Stimulated activated CD8-positive, alpha-beta memory T cell treated with anti-CD3 and anti-CD28 coated beads, Interleukin-7, amount 100 ng/mL, for 48 hours (primary cell): ENCODE data around the gene SCN1B.
A peak's percentile ranks its signal among the peaks of the same experiment; 100 is the strongest.
"Not testable (repeated sequence)": the region's sequence is repeated elsewhere in the genome, so short reads cannot be mapped to it uniquely, and the experiment has no call there.

Experiments
- DNase-seq, 2 donors: peaks; one replicate each; pipeline ENCODE4 v3.0.0-alpha.2; 2020; ENCODE audit warnings: low read depth in 1 of 2; ENCODE audit errors: extremely low read depth in 1 of 2

SCN1B gene

DNA sequence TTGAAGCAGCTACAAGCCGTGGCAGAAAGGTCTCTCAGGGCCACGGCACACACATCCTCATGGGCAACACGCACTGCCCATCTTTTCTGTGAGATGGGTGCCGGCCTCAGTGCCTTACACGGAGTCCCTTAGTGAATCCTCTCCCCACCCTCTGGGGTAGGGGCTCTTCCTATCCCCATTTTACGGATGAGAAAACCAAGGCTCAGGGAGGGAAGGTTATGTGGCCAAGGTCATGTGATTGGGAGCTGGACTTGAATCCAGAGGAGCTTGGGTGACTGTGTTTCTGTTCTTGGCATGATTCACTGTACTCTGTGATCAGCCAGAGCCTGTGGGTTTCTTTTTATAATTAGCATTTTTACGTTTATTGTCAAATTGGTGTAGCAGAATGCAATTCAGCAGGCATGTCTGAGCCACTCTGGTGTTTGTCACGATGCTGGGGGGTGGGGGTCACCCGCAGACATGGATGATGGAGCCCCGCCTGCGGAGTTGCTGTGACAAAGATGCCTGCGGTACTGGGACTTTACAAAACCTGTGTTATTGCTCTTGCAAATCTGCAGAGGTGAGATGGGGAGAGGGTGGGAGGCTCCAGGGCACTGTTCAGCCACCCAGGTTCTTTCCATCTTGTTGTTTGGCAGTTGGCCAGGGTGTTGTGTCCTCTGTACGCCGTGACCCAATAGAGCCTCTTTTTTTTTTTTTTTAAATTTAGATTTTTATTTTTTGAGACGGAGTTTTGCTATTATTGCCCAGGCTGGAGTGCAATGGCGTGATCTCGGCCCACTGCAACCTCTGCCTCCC is 4.5 kb downstream of the SCN1B start:
- no peak for DNase-seq

DNA sequence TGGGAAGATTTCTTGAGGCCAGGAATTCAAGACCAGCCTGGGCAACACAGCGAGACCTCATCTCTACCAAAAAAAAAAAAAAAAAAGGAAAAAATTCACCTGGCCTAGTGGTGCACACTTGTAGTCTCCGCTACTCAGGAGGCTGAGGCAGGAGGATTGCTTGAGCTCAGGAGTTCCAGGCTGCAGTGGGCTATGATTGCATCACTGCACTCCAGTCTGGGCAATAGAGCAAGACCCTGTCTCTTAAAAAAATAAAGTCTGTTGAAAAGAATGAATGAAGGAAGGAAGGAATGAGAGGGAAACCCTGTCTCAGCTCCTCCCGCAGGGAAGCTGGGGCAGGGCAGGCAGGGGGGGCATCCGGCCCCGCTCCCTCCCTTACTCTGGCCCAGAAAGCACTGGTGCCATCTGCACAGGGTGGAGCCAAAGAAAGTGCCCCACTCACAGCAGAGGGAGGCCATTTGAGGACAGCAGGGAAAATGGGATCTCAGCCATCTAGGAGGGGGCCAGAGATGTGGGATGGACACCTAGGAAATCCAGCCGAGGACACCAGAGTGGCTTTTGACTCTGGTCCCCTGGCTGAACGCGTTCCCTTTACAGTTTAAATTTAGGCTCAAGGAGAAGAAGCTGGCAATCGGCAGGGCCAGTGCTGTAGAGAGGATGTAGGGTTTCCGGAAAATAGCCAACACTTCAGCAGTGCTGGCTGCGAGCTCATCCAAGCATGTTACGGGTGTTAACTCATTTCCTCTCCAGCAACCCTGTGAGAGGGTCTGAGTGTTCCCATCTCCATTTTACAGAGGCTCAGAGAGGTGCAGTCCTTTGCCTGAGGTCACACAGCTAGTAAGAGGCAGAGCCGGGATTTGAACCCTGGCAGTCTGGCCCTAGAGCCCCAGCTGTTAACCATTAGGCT is 7.7 kb downstream of the SCN1B start:
- DNase-seq, result no peak

DNA sequence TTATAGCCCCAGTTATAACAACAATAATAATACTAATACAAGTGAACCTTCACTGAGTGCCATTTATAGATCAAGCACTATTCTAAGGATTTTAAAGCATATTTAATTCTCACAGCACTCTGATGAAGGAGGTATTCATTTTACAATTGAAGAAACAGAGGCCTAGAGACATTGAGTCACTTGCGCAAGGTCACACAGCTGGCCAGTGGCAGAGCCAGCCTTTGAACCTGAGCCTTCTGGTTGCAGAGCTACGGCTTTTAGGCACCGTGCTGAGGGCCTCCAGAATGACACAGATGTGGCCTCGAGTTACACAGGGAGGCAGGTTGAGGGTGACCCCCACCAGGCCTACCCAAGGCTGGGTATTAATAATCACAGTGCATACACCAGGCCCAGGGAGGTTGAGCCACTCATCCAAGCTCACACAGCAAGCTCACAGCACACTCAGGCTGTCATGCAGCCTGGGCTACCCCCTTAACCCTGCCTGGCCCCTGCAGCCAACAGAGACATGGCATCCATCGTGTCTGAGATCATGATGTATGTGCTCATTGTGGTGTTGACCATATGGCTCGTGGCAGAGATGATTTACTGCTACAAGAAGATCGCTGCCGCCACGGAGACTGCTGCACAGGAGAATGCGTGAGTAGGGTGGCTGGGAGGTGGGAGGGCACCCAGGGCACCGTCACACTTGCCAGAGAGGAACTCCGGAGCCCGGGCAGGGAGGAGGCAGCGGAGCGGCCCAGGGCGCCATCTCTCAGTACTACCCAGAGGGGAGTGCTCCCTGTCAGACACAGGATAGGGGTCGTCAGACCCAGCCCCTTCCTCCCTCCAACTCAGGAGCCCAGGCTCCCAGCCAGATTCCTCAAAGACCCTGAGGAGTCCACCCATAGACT is 8.6 kb downstream of the SCN1B start:
- DNase-seq, result no peak

DNA sequence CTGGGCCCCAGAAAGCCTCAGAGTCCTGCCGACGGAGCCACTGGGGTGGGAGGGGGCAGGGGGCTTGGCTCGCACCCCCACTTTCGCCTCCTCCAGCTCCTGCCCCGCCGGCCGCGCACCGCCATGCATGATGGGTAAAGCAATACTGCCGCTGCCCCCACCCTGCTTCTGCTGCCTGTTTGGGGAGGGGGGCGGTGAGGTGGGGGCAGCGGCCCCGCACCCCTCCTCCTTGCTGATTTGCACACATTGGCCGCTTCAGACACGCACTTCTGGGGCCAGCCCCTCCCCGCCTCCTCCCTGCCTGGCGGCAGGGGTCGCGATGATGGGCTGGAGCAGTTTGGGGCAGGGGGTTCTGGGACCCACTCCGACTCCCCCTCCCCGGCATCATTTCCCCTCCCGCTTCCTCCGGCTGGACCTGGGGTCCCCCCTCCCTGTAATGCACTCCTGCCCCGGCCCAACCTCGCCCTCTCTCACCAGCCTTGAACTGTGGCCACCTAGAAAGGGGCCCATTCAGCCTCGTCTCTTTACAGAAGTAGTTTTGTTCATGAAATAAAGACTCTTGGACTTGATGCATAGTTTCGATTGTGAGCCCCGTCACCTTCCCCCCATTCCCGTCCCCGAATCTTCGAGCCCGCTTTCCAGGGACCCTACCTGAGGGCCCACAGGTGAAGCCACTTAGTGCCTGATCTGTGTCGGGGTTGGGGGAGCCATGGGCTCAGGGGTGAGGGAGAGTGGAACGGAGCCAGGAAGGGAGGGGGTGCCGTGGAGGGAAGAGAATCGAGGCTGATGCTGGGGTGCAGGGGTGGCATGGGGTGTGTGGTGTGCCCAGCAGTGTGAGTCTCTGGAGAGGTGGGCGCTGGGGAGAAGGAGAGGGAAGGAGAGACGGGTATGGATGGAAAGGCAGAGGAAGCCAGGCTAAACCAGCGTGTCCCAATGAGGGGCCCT is 9.9 kb downstream of the SCN1B start:
- DNase-seq, result no peak

DNA sequence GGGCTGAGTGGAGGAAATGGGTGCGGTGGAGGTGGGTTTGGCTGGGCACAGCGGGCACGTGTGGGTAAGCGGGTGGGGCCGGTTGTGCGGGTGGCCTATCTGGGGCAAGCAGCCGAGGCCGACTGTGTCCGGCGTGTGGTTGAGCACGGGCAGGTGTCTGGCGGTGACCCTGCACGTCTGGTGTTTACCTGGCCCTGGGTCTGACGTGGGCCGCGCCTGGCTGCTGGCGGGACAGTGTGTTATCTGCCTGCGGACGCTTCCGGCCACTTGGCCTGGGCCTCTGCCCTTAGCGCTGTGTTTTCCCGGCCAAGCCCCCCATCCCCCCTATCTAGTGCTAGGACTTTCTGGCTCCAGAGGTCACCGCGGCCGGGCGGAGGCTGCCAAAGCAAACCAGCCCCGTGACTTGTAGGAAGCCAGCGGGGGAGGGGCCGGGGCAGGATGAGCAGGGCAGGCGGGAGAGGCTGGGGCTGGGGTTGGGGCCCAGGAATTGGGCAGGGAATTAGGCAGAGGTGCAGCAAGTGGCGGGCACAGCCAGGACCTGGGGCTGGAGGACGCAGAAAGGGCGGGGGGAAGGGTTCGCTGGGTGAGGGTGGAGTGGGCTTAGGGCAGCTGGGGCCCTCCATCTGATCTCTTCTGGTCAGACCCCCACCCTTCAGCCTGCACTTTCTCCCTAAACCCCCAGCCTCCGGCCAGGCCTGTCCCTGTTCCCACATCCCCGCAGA is 10.7 kb downstream of the SCN1B start:
- no peak for DNase-seq

DNA sequence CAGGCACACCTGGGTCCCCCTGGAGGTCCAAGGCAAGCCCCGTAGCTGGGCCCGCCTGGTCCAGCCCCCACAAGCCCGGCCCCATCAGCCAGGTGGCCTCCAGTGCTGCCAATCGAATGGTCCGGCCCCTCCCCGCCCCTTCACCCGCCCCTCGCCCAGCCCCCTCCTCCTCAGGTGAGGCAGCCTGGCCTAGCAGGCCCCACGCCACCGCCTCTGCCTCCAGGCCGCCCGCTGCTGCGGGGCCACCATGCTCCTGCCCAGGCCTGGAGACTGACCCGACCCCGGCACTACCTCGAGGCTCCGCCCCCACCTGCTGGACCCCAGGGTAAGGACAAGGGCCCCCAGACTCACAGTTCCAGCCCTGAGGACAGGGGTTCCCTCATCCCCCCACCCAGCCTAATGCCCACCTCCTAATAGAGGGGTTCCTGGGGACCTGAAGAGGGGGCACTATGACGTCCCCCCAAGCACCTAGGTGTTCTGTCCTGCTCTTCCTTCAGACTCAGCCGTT is 11.3 kb downstream of the SCN1B start, which contains the start of gene HPN:
TSS of gene HPN (plus strand) at position 174 of the 508 bp plus-strand sequence. CDS start 786 bp downstream, outside the sequence.
- no peak for DNase-seq

DNA sequence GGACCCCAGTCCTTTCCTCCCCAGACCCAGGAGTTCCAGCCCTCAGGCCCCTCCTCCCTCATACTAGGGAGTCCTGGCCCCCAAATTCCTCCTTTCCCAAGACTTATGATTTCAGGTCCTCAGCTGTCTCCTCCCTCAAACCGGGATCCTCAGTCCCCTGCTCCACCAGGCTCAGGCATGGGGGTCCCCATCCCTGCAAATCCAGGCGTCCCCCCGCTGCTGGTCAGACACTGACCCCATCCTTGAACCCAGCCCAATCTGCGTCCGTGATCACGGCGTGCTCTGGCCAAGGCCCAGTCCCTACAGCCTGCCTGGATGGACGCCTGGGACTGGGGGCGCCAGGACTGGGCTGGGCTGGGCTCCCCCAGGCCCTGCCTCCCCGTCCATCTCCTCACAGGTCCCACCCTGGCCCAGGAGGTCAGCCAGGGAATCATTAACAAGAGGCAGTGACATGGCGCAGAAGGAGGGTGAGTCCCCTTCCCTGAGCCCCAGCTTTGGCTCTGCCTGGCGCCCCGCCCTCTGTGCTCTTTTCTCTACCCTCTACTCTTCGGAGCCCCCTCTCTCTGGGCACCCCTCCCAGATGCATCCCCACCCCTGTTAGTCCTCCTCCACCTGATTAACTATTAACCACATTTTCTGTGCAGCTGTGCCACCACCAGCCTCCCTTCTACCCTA is 11.9 kb downstream of the SCN1B start:
- no peak for DNase-seq

DNA sequence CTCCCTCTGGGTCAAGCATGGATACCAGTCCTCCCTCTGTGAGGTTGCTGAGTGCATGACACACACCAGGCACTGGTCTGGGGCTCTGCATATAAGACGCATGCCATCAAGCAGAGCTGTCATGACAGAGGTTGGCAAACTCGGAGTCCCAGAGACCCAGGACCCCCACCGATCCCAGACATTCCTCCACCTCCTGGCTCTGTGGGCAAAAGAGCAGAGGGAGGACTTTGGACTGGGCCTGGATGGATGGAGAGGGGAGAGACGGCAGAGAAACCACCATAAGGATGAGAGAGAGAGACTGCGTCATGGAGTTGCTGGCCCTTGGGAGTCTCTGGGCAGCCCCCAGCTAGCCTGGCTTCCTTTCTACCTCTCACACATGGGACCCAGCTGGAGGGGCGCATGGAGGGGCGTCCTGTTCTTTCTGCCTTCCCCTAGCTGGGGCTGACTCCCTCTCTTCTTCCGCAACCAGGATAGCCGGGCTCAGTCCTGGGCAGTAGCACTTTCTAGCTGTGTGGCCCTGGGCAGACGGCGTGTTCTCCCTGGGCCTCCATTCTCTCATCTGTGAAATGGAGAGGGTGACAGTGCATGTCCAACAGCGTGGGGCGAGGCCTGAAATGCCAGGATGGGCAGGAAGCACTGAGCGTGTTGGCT is 12.8 kb downstream of the SCN1B start:
- DNase-seq, result no peak

DNA sequence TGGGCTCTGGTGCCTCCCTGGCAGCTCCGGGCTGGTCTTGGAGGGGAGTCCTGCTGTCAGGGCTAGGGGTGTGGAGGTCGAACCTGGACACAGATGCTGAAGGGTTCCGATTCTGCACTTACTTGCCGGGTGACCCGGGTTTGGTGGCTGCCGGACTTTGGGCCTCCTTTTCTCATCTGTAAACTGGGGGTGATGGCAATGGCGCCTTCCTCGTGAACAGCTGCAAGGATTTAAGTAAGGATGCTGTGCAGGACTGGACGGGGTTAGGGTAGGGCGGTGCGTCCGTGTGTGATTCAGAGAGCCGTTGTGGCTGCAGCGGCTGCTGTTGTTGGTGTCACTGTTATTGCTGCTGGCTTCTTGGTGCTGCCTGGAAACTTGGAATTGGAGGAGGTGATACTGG is 13.6 kb downstream of the SCN1B start:
- DNase-seq, result no peak

DNA sequence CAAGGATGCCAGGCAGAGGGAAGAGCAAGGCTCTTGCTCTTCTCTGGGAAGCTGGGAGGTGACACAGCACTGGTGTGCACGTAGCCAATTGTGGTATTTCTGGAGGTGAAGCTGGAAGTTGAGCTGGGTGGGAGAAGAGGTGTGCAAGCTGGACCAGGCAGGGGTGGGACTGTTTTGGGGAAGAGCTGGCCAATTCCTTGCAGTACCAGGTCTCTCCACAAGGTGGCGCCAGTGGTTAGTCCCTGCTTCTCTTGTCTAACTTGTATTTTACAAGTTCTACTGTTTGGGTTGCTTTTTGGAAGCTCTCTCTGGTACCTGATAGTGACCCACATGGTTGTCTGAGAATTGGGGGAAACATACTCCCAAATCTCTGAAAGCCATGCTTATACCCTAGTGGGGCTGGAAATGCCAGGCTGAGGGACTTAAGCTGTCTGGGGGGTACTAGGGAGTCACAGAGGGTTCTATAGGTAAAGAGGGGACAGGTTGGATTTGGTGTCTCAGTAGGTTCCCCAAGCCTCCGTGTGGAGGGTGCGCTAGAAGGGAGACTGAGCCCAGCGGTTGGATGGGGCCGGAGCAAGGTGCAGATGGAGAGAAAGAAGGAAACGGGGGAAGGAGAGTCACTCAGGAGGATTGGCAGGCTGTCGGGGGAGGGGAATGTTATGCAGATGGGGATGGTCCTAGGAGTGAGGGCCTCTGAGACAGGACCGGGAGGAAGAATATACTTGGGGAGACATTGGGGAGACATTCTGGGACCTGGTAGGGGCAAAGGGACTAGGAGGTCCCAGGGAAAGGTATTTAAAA is 14.2 kb downstream of the SCN1B start:
- DNase-seq, result peak in 1 of 2 donors; percentile 34

DNA sequence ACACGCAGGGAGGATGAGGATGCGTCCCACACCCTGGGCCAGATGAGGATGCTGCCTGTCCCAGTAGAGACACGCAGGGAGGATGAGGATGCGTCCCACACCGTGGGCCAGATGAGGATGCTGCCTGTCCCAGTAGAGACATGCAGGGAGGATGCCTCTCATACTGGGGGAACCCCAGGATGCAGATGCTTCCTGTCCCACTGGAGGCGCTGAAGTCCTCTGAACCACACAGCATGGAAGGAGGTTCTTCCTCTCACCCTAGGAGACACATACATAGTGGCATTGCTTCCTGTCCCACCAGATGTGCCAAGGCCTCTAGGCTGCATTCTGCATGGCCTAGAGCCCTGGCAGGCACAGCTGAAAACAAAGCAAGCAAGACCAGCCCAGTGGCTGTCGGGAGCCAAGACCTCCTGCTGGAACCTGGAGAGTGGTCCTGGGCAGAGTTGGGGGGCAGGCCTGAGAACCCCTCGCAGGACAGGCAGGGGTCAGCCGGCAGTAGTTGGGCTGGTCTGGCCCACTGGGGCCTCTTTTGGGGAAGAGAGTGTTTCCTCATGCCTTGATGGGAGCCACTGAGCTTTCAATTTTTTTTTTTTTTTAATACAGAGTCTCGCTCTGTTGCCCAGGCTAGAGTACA is 15.5 kb downstream of the SCN1B start:
- DNase-seq, result no peak

DNA sequence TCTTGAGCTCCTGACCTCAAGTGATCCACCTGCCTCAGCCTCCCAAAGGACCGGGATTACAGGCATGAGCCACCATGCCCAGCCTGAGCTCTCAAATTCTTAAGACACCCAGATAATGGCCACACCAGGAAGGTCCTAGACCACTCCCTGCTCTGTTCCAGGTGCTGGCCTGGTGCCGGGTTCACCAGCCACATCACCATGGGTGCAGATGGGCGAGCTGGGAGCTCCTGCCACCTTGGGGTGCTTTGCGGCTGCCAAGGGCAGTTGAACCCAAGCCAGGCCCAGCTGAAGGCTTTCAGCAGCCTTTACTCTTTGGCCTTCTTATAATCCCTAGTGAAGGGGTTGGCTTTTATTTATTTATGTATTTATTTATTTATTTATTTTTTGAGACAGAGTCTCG is 16.2 kb downstream of the SCN1B start:
- DNase-seq, result no peak

DNA sequence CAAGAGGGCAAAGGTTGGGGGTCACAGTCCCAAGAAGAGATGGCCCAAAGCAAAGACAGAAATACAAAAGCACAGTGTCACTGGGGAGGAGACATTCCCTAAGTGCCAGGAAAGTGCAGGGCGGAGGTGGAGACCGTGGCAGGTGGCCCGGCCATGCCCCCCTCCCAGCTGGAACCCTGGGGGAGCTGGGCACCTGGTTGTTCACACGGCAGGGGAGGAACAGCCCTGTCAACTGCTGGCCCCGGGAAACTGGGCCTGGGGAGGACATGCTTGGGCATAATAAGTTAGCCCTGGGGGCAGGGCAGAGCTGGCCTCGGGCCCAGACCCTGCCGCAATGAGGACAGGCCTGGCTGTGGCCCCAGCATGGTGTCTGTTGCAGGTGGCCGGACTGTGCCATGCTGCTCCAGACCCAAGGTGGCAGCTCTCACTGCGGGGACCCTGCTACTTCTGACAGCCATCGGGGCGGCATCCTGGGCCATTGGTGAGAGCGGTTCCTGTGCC is 18.7 kb downstream of the SCN1B start:
- no peak for DNase-seq

DNA sequence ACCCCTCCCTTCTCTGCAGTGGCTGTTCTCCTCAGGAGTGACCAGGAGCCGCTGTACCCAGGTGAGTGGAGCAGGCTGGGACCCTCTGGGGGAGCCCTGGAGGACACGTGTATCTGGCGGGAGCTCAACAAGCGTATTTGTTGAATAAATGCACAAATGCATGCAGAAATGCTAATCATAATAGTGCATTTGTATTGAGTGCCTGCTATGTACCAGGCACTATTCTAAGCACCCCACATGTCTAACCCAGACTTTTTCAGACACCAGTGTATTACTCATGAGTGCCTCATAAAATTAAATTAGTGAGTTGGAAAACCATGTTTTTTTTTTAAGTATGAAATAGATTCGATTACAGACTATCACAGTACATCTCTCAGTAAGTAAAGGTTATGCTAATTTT is 19.2 kb downstream of the SCN1B start:
- DNase-seq, result no peak

DNA sequence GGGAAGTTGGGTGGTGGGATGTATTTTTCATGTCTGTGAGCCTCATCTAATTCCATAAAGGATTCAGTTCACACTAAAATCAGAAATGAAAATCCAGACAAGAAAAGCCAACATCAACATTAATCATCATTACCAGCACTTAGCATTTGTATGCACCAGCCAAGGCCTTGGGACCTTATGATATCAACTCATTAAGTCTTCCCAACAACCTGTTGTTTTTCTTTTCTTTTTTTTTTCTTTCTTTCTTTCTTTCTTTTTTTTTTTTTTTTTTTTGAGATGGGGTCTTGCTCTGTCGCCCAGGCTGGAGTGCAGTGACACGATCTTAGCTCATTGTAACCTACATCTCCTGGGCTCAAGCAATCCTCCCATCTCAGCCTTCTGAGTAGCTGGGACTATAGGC is 20.4 kb downstream of the SCN1B start:
- not testable (repeated sequence) for DNase-seq

DNA sequence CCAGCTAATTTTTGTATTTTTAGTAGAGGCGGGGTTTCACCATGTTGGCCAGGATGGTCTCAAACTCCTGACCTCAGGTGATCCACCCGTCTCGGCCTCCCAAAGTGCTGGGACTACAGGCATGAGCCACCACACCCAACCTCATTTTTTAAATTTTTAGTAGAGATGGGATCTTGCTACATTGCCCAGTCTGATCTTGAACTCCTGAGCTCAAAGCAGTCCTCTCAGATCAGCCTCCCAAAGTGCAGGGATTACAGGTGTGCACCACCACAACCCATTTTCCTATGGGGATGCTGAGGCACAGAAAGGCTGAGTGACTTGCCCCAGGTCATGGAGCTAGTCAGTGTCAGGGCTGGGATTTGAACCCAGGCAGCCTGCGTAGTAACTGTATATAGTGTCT is 21.0 kb downstream of the SCN1B start:
- DNase-seq, result not testable (repeated sequence)
